ENCODE data around the gene HBB.

The HBB gene

DNA sequence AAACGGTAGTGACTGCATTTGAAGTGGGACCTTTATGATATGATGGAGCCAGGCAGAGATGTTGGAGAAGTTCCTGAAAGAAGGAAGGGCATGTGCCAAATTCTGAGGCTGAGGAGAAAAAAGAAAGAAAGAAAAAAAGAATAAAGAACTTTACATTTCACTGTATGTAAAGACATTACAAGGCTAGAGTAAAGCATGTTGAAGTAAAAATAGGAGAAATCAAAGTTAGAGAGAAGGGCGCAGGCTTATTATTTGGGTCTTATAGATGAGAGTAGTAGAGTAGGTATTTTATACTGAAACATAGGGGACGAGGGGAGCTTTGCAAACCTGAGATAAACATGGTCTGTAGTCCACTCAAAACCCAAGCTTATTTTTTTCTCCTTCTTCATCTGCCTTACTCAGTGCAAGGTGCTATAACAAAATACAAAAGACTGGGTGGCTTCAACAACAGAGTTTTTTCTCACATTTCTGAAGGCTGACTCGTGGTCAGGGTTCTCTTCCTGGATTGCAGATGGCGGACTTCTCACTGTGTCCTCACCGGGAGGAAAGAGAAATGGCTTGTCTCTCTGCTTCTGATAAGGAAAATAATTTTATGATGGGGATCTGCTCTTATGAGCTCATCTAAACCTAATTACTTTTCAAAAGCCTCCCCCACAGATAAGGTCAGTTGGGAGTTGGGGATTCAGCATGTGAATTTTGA, 20.1 kb upstream of the HBB start:
- TF ChIP-seq GABPA (IDR thresholded peaks at IDR 0.05; ENCODE audit: low read depth) (no peak), POLR2AphosphoS5 (IDR thresholded peaks at IDR 0.05; ENCODE audit: low read depth) (no peak), REST (IDR thresholded peaks at IDR 0.05; ENCODE audit: insufficient replicate concordance, low read depth) (no peak), CTCF (IDR thresholded peaks at IDR 0.05; ENCODE audit: insufficient read depth, low read length) (no peak), SPI1 (IDR thresholded peaks at IDR 0.05; ENCODE audit: borderline replicate concordance, low read depth) (no peak)
- Histone ChIP-seq H3K27me3 (ENCODE audit: insufficient read depth, poor library complexity, severe bottlenecking) (no peaks in the 10 kb centered on the region), H3K4me3 (replicated peaks; ENCODE audit: insufficient read depth, low read length) (no peak overlapping the region), H3K27ac (replicated peaks) (no peak overlapping the region)
- no peak for DNase-seq (ENCODE audit: low read depth in 1 of 2, low spot score in 1 of 2)

DNA sequence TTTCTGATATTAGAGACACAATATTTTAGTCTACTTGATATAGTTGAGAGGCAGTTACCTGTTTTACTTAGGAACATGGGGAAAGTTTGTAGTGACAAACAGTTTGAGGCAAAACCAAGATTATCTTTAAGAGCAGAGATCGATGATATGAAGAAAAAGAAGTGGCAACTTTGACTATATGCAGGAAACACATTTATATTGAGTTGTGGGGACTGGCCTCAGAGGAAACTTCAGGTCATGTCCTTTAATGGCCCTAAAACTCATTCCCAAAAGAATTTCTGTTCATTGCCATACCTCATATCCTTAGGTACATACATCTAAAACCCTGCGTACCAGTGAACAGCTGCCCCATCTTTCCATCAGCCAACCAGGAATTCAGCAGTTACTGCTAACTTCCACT, 18.3 kb upstream of the HBB start:
- DNase-seq (ENCODE audit: low read depth in 1 of 2, low spot score in 1 of 2), result no peak
- no peaks in the 10 kb centered on the region for H3K27me3 ChIP-seq (ENCODE audit: insufficient read depth, poor library complexity, severe bottlenecking)
- no peak overlapping the region for H3K27ac ChIP-seq (replicated peaks)
- TF ChIP-seq GABPA (IDR thresholded peaks at IDR 0.05; ENCODE audit: low read depth), result no peak
- TF ChIP-seq SPI1 (IDR thresholded peaks at IDR 0.05; ENCODE audit: borderline replicate concordance, low read depth), result no peak
- no peak for TF ChIP-seq POLR2AphosphoS5 (IDR thresholded peaks at IDR 0.05; ENCODE audit: low read depth)
- TF ChIP-seq CTCF (IDR thresholded peaks at IDR 0.05; ENCODE audit: insufficient read depth, low read length), result no peak
- TF ChIP-seq REST (IDR thresholded peaks at IDR 0.05; ENCODE audit: insufficient replicate concordance, low read depth), result no peak
- no peak overlapping the region for H3K4me3 ChIP-seq (replicated peaks; ENCODE audit: insufficient read depth, low read length)

- TF ChIP-seq POLR2AphosphoS5 (IDR thresholded peaks at IDR 0.05; ENCODE audit: low read depth), result no peak
- TF ChIP-seq REST (IDR thresholded peaks at IDR 0.05; ENCODE audit: insufficient replicate concordance, low read depth), result no peak
- TF ChIP-seq CTCF (IDR thresholded peaks at IDR 0.05; ENCODE audit: insufficient read depth, low read length), result no peak
- TF ChIP-seq GABPA (IDR thresholded peaks at IDR 0.05; ENCODE audit: low read depth), result no peak
- no peak for TF ChIP-seq SPI1 (IDR thresholded peaks at IDR 0.05; ENCODE audit: borderline replicate concordance, low read depth)
- Histone ChIP-seq H3K4me3 (replicated peaks; ENCODE audit: insufficient read depth, low read length) (no peak overlapping the region), H3K27me3 (ENCODE audit: insufficient read depth, poor library complexity, severe bottlenecking) (no peaks in the 10 kb centered on the region), H3K27ac (replicated peaks) (no peak overlapping the region)
- no peak for DNase-seq (ENCODE audit: low read depth in 1 of 2, low spot score in 1 of 2)
Observed at GRCh38 chr11:5243816-5244180, 16.9 kb upstream of the HBB start.
